H1 (cell line): ENCODE results near the gene PF4V1. TPM values are rescaled to one million over a fixed set of nuclear protein-coding genes. Genes with fewer than 3 reads are reported as not detected.

Source experiments
- CTCF ChIA-PET: fragments of 300-600 bp; sonication (Branson Sonifier 250); formaldehyde crosslinking; loops from one replicate; lab custom pipeline; 2021; ENCODE audit not compliant: partially characterized antibody; lab: Charles Lee
- POLR2A ChIA-PET: fragments of 300-600 bp; sonication (Branson Sonifier 250); formaldehyde crosslinking; loops from one replicate; lab custom pipeline; 2021; ENCODE audit warnings: inconsistent platforms; ENCODE audit not compliant: partially characterized antibody; lab: Charles Lee
- DNase-seq, 2 experiments: peaks; one replicate each; pipeline versions ENCODE4 v3.0.0 to v3.0.0-alpha.2; 2010 to 2022; ENCODE audit warnings: low spot score in 2 of 2, low read depth in 1 of 2, mixed read lengths in 1 of 2
- FAIRE-seq: peaks from 2 replicates; lab custom pipeline; 2011; peaks lifted over from hg19 to GRCh38; lab: Jason Lieb, UNC
- H2AFZ ChIP-seq: 2 replicates; pipeline ENCODE4 v1.8.1; 2012; ENCODE audit warnings: low read length, inconsistent platforms
- H2AK5ac ChIP-seq: 2 replicates; pipeline ENCODE4 v1.6.1; 2013; ENCODE audit warnings: low read depth, low read length
- H2BK120ac ChIP-seq: replicated peaks from 2 replicates; pipeline ENCODE3; 2013; ENCODE audit warnings: low read depth, low read length, inconsistent platforms
- H2BK12ac ChIP-seq: 2 replicates; pipeline ENCODE4 v1.6.1; 2013; ENCODE audit warnings: low read depth, low read length
- H2BK15ac ChIP-seq: 2 replicates; pipeline ENCODE4 v1.6.1; 2013; ENCODE audit warnings: low read length
- H2BK20ac ChIP-seq: 2 replicates; pipeline ENCODE4 v1.6.1; 2013; ENCODE audit warnings: low read length
- H2BK5ac ChIP-seq: 2 replicates; pipeline ENCODE4 v1.6.1; 2013; ENCODE audit warnings: low read depth, low read length
- H3K14ac ChIP-seq: 2 replicates; pipeline ENCODE4 v1.6.1; 2013; ENCODE audit warnings: inconsistent platforms; ENCODE audit not compliant: insufficient read length
- H3K18ac ChIP-seq: 2 replicates; pipeline ENCODE4 v1.6.1; 2013; ENCODE audit warnings: low read length; ENCODE audit errors: extremely low read depth
- H3K23ac ChIP-seq: 2 replicates; pipeline ENCODE4 v1.6.1; 2013; ENCODE audit warnings: inconsistent platforms; ENCODE audit not compliant: insufficient read length
- H3K23me2 ChIP-seq: 2 replicates; pipeline ENCODE4 v1.6.1; 2013; ENCODE audit warnings: low read depth, low read length
- H3K27ac ChIP-seq: 2 replicates; pipeline ENCODE4 v1.6.1; 2011; ENCODE audit warnings: low read depth, low read length, inconsistent platforms
- H3K27me3 ChIP-seq, 4 experiments: replicated peaks in 1 of 4; 1 replicate in 1 of 4; 2 replicates in 3 of 4; pipeline versions ENCODE4 v1.6.1 to v1.8.1; 2011 to 2013; ENCODE audit warnings: low read length in 3 of 4, mild to moderate bottlenecking in 3 of 4, inconsistent platforms in 2 of 4, mixed read lengths in 2 of 4, moderate library complexity in 1 of 4; ENCODE audit not compliant: control insufficient read depth in 3 of 4, insufficient read depth in 3 of 4; ENCODE audit errors: extremely low read depth in 1 of 4
- H3K36me3 ChIP-seq, 4 experiments: 2 replicates each; pipeline versions ENCODE4 v1.6.1 to v1.8.1; 2011 to 2013; ENCODE audit warnings: mild to moderate bottlenecking in 4 of 4, low read length in 3 of 4, moderate library complexity in 2 of 4, control low read depth in 1 of 4, inconsistent platforms in 1 of 4; ENCODE audit not compliant: insufficient read depth in 4 of 4, control insufficient read depth in 2 of 4
- H3K4ac ChIP-seq: replicated peaks from 2 replicates; pipeline ENCODE3; 2013; ENCODE audit warnings: low read length, low read depth, mixed read lengths, inconsistent platforms; ENCODE audit not compliant: insufficient read length
- H3K4me1 ChIP-seq, 4 experiments: replicated peaks in 1 of 4; 1 replicate in 1 of 4; 2 replicates in 3 of 4; pipeline versions ENCODE4 v1.6.1 to v1.8.1; 2011 to 2013; ENCODE audit warnings: low read length in 3 of 4, inconsistent platforms in 2 of 4, mixed read lengths in 1 of 4; ENCODE audit not compliant: insufficient read depth in 4 of 4, control insufficient read depth in 3 of 4
- H3K4me2 ChIP-seq, 2 experiments: 2 replicates each; pipeline versions ENCODE4 v1.6.1 to v1.8.1; 2011 to 2013; ENCODE audit warnings: low read depth in 2 of 2, low read length in 2 of 2, control low read depth in 1 of 2, inconsistent platforms in 1 of 2, mild to moderate bottlenecking in 1 of 2; ENCODE audit not compliant: insufficient read depth in 1 of 2
- H3K4me3 ChIP-seq, 4 experiments: fragments of 200-600, 300-600 bp in 1 of 4; sonication (generic), shearing (Covaris generic), sonication (Bioruptor Twin) in 1 of 4; 2 replicates each; pipeline versions ENCODE4 v1.5.1 to v1.8.1; 2011 to 2016; ENCODE audit warnings: low read length in 4 of 4, low read depth in 3 of 4, control low read depth in 2 of 4, inconsistent platforms in 2 of 4, mild to moderate bottlenecking in 2 of 4, mixed read lengths in 1 of 4, moderate library complexity in 1 of 4; ENCODE audit not compliant: insufficient read depth in 2 of 4; ENCODE audit errors: extremely low read depth in 1 of 4
- H3K56ac ChIP-seq: replicated peaks from 2 replicates; pipeline ENCODE3; 2013; ENCODE audit warnings: low read depth, mild to moderate bottlenecking, mixed read lengths, low read length, inconsistent platforms; ENCODE audit not compliant: insufficient read length
- H3K79me1 ChIP-seq: 2 replicates; pipeline ENCODE4 v1.6.1; 2013; ENCODE audit warnings: low read depth, low read length, control low read depth
- H3K79me2 ChIP-seq, 2 experiments: 2 replicates each; pipeline versions ENCODE4 v1.6.1 to v1.8.1; 2012 to 2013; ENCODE audit warnings: low read length in 2 of 2, mild to moderate bottlenecking in 2 of 2, inconsistent platforms in 1 of 2; ENCODE audit not compliant: insufficient read depth in 2 of 2, control insufficient read depth in 1 of 2
- H3K9ac ChIP-seq, 4 experiments: replicated peaks in 1 of 4; 1 replicate in 1 of 4; 2 replicates in 3 of 4; pipeline versions ENCODE4 v1.6.1 to v1.8.1; 2011 to 2013; ENCODE audit warnings: low read depth in 3 of 4, low read length in 3 of 4, control low read depth in 2 of 4, mild to moderate bottlenecking in 2 of 4, moderate library complexity in 2 of 4, inconsistent platforms in 1 of 4; ENCODE audit errors: extremely low read depth in 1 of 4
- H3K9me3 ChIP-seq, 2 experiments: 2 replicates each; pipeline versions ENCODE4 v1.6.1 to v1.8.1; 2012 to 2013; ENCODE audit warnings: mild to moderate bottlenecking in 2 of 2, moderate library complexity in 2 of 2, control low read depth in 1 of 2, inconsistent platforms in 1 of 2, low read depth in 1 of 2, low read length in 1 of 2, mixed read lengths in 1 of 2; ENCODE audit not compliant: insufficient read depth in 2 of 2
- H4K20me1 ChIP-seq, 2 experiments: replicated peaks in 1 of 2; 2 replicates each; pipeline versions ENCODE3 to v1.8.1; 2011 to 2013; ENCODE audit warnings: inconsistent platforms in 2 of 2, low read length in 2 of 2, mild to moderate bottlenecking in 1 of 2; ENCODE audit not compliant: insufficient read depth in 2 of 2, control insufficient read depth in 1 of 2
- H4K5ac ChIP-seq: 2 replicates; pipeline ENCODE4 v1.6.1; 2013; ENCODE audit warnings: low read length, low read depth, mixed read lengths, inconsistent platforms; ENCODE audit not compliant: insufficient read length
- H4K8ac ChIP-seq: 2 replicates; pipeline ENCODE4 v1.8.0; 2013; ENCODE audit warnings: mild to moderate bottlenecking, moderate library complexity, low read length, inconsistent platforms; ENCODE audit not compliant: insufficient read depth; ENCODE audit errors: extremely low read depth
- H4K91ac ChIP-seq: replicated peaks from 2 replicates; pipeline ENCODE3; 2013; ENCODE audit warnings: low read length, mixed read lengths, inconsistent platforms; ENCODE audit not compliant: insufficient read length
- CHD1 ChIP-seq: IDR thresholded peaks from 2 replicates; pipeline ENCODE4 v1.6.1; 2012; ENCODE audit warnings: low read depth, low read length, improper control_type of control experiment
- JUN ChIP-seq: IDR thresholded peaks from 2 replicates; pipeline ENCODE4 v1.6.1; 2011; ENCODE audit warnings: low read depth, mild to moderate bottlenecking, improper control_type of control experiment, low read length
- NANOG ChIP-seq: IDR thresholded peaks from 2 replicates; pipeline ENCODE4 v1.6.1; 2011; ENCODE audit warnings: low read length, low read depth, mild to moderate bottlenecking, inconsistent platforms; ENCODE audit not compliant: insufficient read depth, poor library complexity, severe bottlenecking
- RAD21 ChIP-seq, 2 experiments: IDR thresholded peaks in 1 of 2; conservative IDR thresholded peaks in 1 of 2; 2 replicates each; pipeline ENCODE4 v1.6.1; 2011; ENCODE audit warnings: low read depth in 2 of 2, low read length in 2 of 2, improper control_type of control experiment in 1 of 2, inconsistent platforms in 1 of 2, mild to moderate bottlenecking in 1 of 2, moderate library complexity in 1 of 2
- polyA plus RNA-seq, 7 experiments: library from polyadenylated mRNA; depleted of rRNA in 3 of 7; stranded (reverse) in 5 of 7; unstranded in 2 of 7; fragments of >200 nt in 5 of 7; fragments of 200-250 nt in 2 of 7; gene quantifications; 1 replicate in 5 of 7; 2 replicates in 1 of 7; 4 replicates in 1 of 7; pipeline versions ENCODE4 v1.2.1 to v1.2.3, GENCODE V29; 2011 to 2013; ENCODE audit warnings: missing spikeins in 2 of 7, mixed read lengths in 2 of 7
- total RNA-seq: library from RNA; stranded (reverse); fragmentation: NEBNext Ultra II Directional; extraction: Animal tissue kit (Norgen Biotek cat#: 25700); gene quantifications from 2 replicates; pipeline ENCODE4 v1.2.1, GENCODE V29; 2021

The PF4V1 gene
- total and polyA plus RNA-seq, 2 of the 8 experiments (the other 6 are each of a cell fraction or from before 2014, with no cell fraction given): not detected

DNA sequence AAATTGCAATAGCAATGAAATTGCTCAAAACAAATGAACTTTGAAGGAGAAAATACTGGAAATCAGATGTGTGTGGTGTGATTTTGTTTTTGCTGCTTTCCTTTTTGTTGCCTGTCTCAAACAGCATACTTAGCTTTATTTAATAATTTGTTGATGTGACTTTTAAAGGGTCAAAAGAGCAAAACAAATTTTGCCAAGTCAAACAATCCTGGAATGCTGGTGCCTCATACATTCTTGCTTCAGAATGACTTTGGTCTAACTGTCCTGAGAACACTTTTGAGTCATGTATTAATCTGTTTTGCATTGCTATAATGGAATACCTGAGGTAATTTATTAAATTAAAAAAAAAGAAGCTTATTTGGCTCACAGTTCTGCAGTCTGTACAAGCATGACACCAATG is 3.4 kb downstream of the PF4V1 start:
- POLR2A ChIA-PET: no interaction called here
- Histone ChIP-seq H3K36me3 (no peaks in the 10 kb centered on the region), H3K56ac (no peak overlapping the region), H3K4ac (no peak overlapping the region), H3K23ac (no peak overlapping the region), H3K79me1 (no peaks in the 10 kb centered on the region), H4K8ac (no peak overlapping the region), H3K79me2 (no peaks in the 10 kb centered on the region), H3K4me1 (no peaks in the 10 kb centered on the region), H4K5ac (no peak overlapping the region), H2BK5ac (no peak overlapping the region), H3K4me2 (no peak overlapping the region), H3K27ac (no peak overlapping the region), H2AFZ (no peak overlapping the region), H3K9me3 (no peaks in the 10 kb centered on the region), H3K23me2 (no peaks in the 10 kb centered on the region; the same call in 1 of the 2 replicates), H2BK20ac (no peak overlapping the region), H3K27me3 (no peaks in the 10 kb centered on the region), H3K9ac (no peak overlapping the region), H2BK12ac (no peak overlapping the region), H3K14ac (no peak overlapping the region), H3K4me3 (no peak overlapping the region), H3K18ac (no peak overlapping the region), H4K91ac (no peak overlapping the region), H2BK15ac (no peak overlapping the region), H2AK5ac (no peak overlapping the region), H2BK120ac (no peak overlapping the region), H4K20me1 (no peaks in the 10 kb centered on the region)
- DNase-seq (no peak), FAIRE-seq (no peak)
- CTCF ChIA-PET: interaction anchor here (0.6 to 1.8 kb wide), 8 partner anchors 8 to 1505 kb away, joined by 3 to 13 read pairs (median 3); partner anchors contain the start of gene CXCL6
- TF ChIP-seq CHD1 (no peak), JUN (no peak), RAD21 (IDR thresholded peaks at IDR 0.05 in 1 of 2, conservative IDR thresholded peaks at IDR 0.05 in 1 of 2; ENCODE audit: low read depth in 2 of 2, low read length in 2 of 2) (no peak), NANOG (no peak)
